Calu3 (cell line): ENCODE measurements around the gene MGAT3. TPM values are rescaled to one million over a fixed set of nuclear protein-coding genes. Genes with fewer than 3 reads are reported as not detected.

Experiments
- BruUV-seq: library from RNA; stranded (reverse); fragments of 400-500 nt; replicated peaks from 2 replicates; lab custom pipeline; 2021; lab: Mats Ljungman, UMichigan
- CTCF ChIA-PET: fragments of 300-600 bp; sonication (Branson Sonifier 250); formaldehyde crosslinking; loops from one replicate; lab custom pipeline; 2022; ENCODE audit warnings: antibody characterized with exemption; lab: Charles Lee
- DNase-seq: peaks from one replicate; pipeline ENCODE4 v3.0.0; 2022
- H3K27ac Mint-ChIP-seq: one replicate; pipeline ENCODE4 v1.8.0; 2022; ENCODE audit warnings: mixed read lengths; ENCODE audit not compliant: unreplicated experiment
- H3K27me3 Mint-ChIP-seq: one replicate; pipeline ENCODE4 v1.8.0; 2022; ENCODE audit warnings: mixed read lengths; ENCODE audit not compliant: unreplicated experiment
- H3K36me3 Mint-ChIP-seq: one replicate; pipeline ENCODE4 v1.8.0; 2022; ENCODE audit warnings: mild to moderate bottlenecking, moderate library complexity, mixed read lengths; ENCODE audit not compliant: insufficient read depth, unreplicated experiment
- H3K4me1 Mint-ChIP-seq: one replicate; pipeline ENCODE4 v1.8.0; 2022; ENCODE audit warnings: mild to moderate bottlenecking, low read depth, mixed read lengths; ENCODE audit not compliant: unreplicated experiment
- H3K4me3 Mint-ChIP-seq: one replicate; pipeline ENCODE4 v1.8.0; 2022; ENCODE audit warnings: mild to moderate bottlenecking, low read depth, moderate library complexity, mixed read lengths; ENCODE audit not compliant: unreplicated experiment
- H3K9me3 Mint-ChIP-seq: one replicate; pipeline ENCODE4 v1.8.0; 2022; ENCODE audit warnings: low read depth, mixed read lengths; ENCODE audit not compliant: unreplicated experiment
- intact Hi-C: fragments of 100-400 bp; cut with micrococcal nuclease; formaldehyde crosslinking; loops from one replicate; pipeline ENCODE4 v1.10.0; 2022; ENCODE audit not compliant: unreplicated experiment
- total RNA-seq: library from RNA; stranded (reverse); gene quantifications from 2 replicates; pipeline ENCODE4 v1.2.3, GENCODE V29; 2022
- TF ChIP-seq, protein P1 (sequence below): fragments of 200-600 bp; IDR thresholded peaks from one replicate; pipeline ENCODE4 v1.8.0; 2022; ENCODE audit warnings: antibody characterized with exemption; ENCODE audit not compliant: unreplicated experiment

MGAT3 gene
- total RNA-seq, 1 experiment from 2014 or later, result 33.0 TPM

DNA sequence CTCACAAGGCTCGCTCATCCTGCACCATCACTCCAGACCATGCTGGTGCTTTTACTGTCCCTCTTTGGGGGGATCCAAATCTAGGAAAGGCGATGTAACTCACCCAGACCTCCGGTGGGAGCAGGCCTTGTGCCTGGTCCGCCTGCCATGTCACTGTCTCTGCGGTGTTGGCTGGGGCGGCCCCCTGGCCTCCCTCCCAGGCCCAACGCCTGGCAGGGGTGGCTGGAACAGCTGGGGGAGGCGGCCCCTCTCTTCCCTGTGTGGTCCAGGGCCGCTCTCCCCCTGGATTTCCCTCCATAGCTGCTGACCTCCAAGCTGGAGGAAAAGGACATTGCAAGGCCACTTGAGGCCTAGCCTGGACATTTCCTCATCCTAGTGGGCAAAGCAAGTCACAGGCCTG lies 11.1 kb upstream of the MGAT3 start:
- CTCF ChIA-PET, result interaction anchor here (1.4 kb wide), 1 partner anchor 56 kb away, joined by 3 read pairs; the partner anchor contains the start of gene MIEF1
- peaks cover 17% of the 10 kb centered on the region for H3K4me1 Mint-ChIP-seq
- TF ChIP-seq, protein P1, sequence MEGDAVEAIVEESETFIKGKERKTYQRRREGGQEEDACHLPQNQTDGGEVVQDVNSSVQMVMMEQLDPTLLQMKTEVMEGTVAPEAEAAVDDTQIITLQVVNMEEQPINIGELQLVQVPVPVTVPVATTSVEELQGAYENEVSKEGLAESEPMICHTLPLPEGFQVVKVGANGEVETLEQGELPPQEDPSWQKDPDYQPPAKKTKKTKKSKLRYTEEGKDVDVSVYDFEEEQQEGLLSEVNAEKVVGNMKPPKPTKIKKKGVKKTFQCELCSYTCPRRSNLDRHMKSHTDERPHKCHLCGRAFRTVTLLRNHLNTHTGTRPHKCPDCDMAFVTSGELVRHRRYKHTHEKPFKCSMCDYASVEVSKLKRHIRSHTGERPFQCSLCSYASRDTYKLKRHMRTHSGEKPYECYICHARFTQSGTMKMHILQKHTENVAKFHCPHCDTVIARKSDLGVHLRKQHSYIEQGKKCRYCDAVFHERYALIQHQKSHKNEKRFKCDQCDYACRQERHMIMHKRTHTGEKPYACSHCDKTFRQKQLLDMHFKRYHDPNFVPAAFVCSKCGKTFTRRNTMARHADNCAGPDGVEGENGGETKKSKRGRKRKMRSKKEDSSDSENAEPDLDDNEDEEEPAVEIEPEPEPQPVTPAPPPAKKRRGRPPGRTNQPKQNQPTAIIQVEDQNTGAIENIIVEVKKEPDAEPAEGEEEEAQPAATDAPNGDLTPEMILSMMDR, result no peak
- no peak overlapping the region for H3K4me3 Mint-ChIP-seq
- intact Hi-C loops, result no loop called here
- BruUV-seq, result no TSS peak
- H3K27ac Mint-ChIP-seq, result no peak overlapping the region
- no peaks in the 10 kb centered on the region for H3K9me3 Mint-ChIP-seq
- no peaks in the 10 kb centered on the region for H3K27me3 Mint-ChIP-seq
- no peaks in the 10 kb centered on the region for H3K36me3 Mint-ChIP-seq
- DNase-seq, result no peak

DNA sequence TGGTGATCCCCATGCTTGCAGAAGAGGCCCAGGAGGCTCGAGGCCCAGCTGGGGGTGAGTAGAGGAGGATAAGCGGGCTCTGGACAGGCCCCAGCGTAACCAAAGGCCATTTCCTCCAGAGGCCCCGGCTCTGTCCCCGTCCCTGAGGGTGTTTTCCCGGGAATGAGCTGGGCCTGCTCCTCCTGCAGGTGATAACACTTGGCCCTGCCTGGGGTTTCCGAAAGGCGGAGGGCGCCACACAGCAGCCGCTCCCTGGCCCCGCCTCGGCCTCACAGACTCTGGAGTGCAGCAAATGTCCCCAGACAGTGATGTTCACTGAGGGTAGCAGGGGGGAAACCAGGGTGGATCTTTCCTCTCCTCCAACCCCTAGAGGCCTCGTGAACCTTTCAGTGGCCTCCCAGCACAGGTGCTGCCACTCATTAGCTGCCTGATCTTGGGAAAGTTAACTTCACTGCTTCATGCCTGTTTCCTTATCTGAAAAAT lies 10.5 kb upstream of the MGAT3 start:
- TF ChIP-seq, protein P1, result no peak
- DNase-seq, result no peak
- H3K4me1 Mint-ChIP-seq, result peaks cover 17% of the 10 kb centered on the region
- no peaks in the 10 kb centered on the region for H3K36me3 Mint-ChIP-seq
- H3K27ac Mint-ChIP-seq, result no peak overlapping the region
- H3K27me3 Mint-ChIP-seq, result no peaks in the 10 kb centered on the region
- no peak overlapping the region for H3K4me3 Mint-ChIP-seq
- no TSS peak for BruUV-seq
- intact Hi-C loops, result no loop called here
- no peaks in the 10 kb centered on the region for H3K9me3 Mint-ChIP-seq
- CTCF ChIA-PET, result interaction anchor here (1.4 kb wide), 1 partner anchor 56 kb away, joined by 3 read pairs; the partner anchor contains the start of gene MIEF1

DNA sequence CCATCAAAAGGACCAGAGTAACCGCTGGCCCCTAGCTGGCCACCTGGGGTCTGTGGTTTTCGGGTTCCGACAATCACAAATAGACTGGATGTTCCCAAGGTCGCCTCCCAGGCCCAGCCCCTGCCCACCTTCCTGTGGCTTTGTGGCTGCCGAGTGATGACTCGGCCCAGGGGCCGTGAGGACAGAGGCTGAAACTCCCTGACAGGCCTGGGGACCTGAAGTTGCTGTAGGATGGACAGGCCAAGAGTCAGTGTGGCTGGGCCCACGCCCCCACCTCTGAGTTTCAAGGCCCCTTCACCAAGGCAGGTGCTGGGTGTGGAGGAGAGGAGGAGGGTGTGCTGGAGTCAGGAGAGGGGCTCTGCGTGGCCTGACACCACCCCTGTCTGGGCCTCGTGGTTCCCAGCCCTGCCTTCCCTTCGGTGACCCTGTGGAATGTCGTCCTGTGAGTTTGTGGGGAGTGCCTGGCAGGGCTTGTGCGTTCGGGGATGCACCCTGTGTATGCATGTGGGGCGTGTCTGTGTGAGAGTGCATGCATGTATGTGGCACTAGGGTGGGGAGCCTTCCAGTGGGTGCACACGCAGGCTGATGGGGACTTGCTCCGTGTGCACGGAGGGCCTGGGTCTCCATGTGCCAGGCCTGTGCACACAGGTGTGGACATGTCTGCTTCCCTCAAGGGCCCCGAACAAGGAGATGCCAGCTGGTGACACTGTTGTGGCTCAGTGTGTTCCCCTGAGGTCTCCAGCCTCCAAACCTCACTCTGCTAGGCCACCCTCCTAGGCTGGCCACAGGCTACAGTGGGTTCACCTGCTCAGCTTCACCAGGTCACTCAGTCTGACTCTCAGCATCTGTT lies 8.4 kb upstream of the MGAT3 start:
- Mint-ChIP-seq H3K4me3 (no peak overlapping the region), H3K36me3 (no peaks in the 10 kb centered on the region), H3K27me3 (no peaks in the 10 kb centered on the region), H3K27ac (no peak overlapping the region), H3K4me1 (peaks cover 28% of the 10 kb centered on the region), H3K9me3 (no peaks in the 10 kb centered on the region)
- CTCF ChIA-PET, result no interaction called here
- intact Hi-C loops, result no loop called here
- TF ChIP-seq, protein P1, result no peak
- peak; percentile 63 for DNase-seq
- no TSS peak for BruUV-seq

GRCh38 chr22:39449708-39450107 lies 7.1 kb upstream of the MGAT3 start:
- Mint-ChIP-seq H3K4me1 (peaks cover 40% of the 10 kb centered on the region), H3K4me3 (no peak overlapping the region), H3K36me3 (no peaks in the 10 kb centered on the region), H3K9me3 (no peaks in the 10 kb centered on the region), H3K27ac (no peak overlapping the region), H3K27me3 (peaks cover 6% of the 10 kb centered on the region)
- intact Hi-C loops, result no loop called here
- no TSS peak for BruUV-seq
- CTCF ChIA-PET, result no interaction called here
- TF ChIP-seq, protein P1, result no peak
- DNase-seq, result no peak
